ENCODE data around the gene LY86. TPM values are rescaled to one million over a fixed set of nuclear protein-coding genes. Genes with fewer than 3 reads are reported as not detected.

The LY86 gene
- total and polyA plus RNA-seq, 9 of the 15 experiments (the other 6 are each of a cell fraction or from before 2014, with no cell fraction given), result 0.08 to 0.20 TPM; not detected in 7

- TF ChIP-seq ZNF609 (CRISPR knock-in tag; IDR thresholded peaks at IDR 0.05; ENCODE audit: borderline replicate concordance), result no peak
- TF ChIP-seq HDAC3 (IDR thresholded peaks at IDR 0.05; ENCODE audit: borderline replicate concordance, partially characterized antibody), result no peak
- TF ChIP-seq CCNT2 (IDR thresholded peaks at IDR 0.05; ENCODE audit: borderline replicate concordance, extremely low read depth, insufficient read length, low read depth, low read length), result no peak
- no peak for TF ChIP-seq ZNF217 (CRISPR knock-in tag; IDR thresholded peaks at IDR 0.05)
- TF ChIP-seq RAD21 (CRISPR knock-in tag; conservative IDR thresholded peaks at IDR 0.05 in 1 of 2, IDR thresholded peaks at IDR 0.05 in 1 of 2), result peak; percentile 79 to 83
- TF ChIP-seq MLLT1 (IDR thresholded peaks at IDR 0.05), result no peak
- TF ChIP-seq TSC22D4 (tag; IDR thresholded peaks at IDR 0.05), result no peak
- 0 out of 2 replicates have a peak, but pooled peaks have one; percentile 36 for TF ChIP-seq RB1 (IDR thresholded peaks at IDR 0.05; ENCODE audit: low read depth)
- no peak for TF ChIP-seq ZNF274 (IDR thresholded peaks at IDR 0.05; ENCODE audit: borderline replicate concordance, low read depth, low read length)
- TF ChIP-seq GTF3C2 (IDR thresholded peaks at IDR 0.05; ENCODE audit: borderline replicate concordance, extremely low read depth, insufficient read length), result no peak
- TF ChIP-seq ASH1L (IDR thresholded peaks at IDR 0.05; ENCODE audit: borderline replicate concordance, low read depth, partially characterized antibody), result no peak
- no peak for TF ChIP-seq HSF4 (CRISPR knock-in tag; IDR thresholded peaks at IDR 0.05; ENCODE audit: borderline replicate concordance)
- TF ChIP-seq SOX6 (IDR thresholded peaks at IDR 0.05), result peak; percentile 15; the same call in 1 of the 2 replicates
- TF ChIP-seq THRB (CRISPR knock-in tag; conservative IDR thresholded peaks at IDR 0.05), result no peak
- TF ChIP-seq KLF10 (CRISPR knock-in tag; IDR thresholded peaks at IDR 0.05), result no peak
- TF ChIP-seq L3MBTL2 (IDR thresholded peaks at IDR 0.05), result peak; percentile 63; the same call in 1 of the 2 replicates
Measured at GRCh38 chr6:6696867-6697531, 108.5 kb downstream of the LY86 start (continued).
